Stimulated activated CD8-positive, alpha-beta memory T cell treated with anti-CD3 and anti-CD28 coated beads, Interleukin-7, amount 100 ng/mL, for 4 hours (primary cell): ENCODE data around the gene CENPX.

ENCODE experiments used
- DNase-seq, 2 donors: peaks; one replicate each; pipeline ENCODE4 v3.0.0-alpha.2; 2020; ENCODE audit warnings: low read depth in 2 of 2

The CENPX gene

GRCh38 chr17:82022310-82022980, at the start of gene CENPX:
TSS of gene CENPX (minus strand) at chr17:82022878. CDS start at chr17:82022861, 17 bp downstream.
- DNase-seq, result no peak

- no peak for DNase-seq
These were observed 47.9 kb upstream of the CENPX start for GRCh38 chr17:82070611-82071010.

GRCh38 chr17:82065638-82066303, 43.1 kb upstream of the CENPX start, which contains the start of gene DUS1L:
TSS of gene DUS1L (minus strand) at chr17:82065804. CDS start at chr17:82065059, 745 bp downstream.
- DNase-seq, result peak; percentile 19 to 63

GRCh38 chr17:82065193-82065637, 42.5 kb upstream of the CENPX start:
- DNase-seq, result peak in 1 of 2 donors; percentile 25

- DNase-seq, result no peak
These were observed 41.9 kb upstream of the CENPX start for GRCh38 chr17:82064433-82065192.

- DNase-seq, result no peak
These were observed 41.0 kb upstream of the CENPX start for GRCh38 chr17:82063424-82064415.

GRCh38 chr17:82062984-82063368, 40.3 kb upstream of the CENPX start:
- no peak for DNase-seq

- no peak for DNase-seq
These were observed 39.7 kb upstream of the CENPX start for GRCh38 chr17:82062076-82062983.

- DNase-seq, result no peak
These were observed 38.6 kb upstream of the CENPX start for GRCh38 chr17:82061047-82061925.

- no peak for DNase-seq
These were observed 37.9 kb upstream of the CENPX start for GRCh38 chr17:82060614-82061013.

GRCh38 chr17:82060001-82060380, 37.3 kb upstream of the CENPX start:
- no peak for DNase-seq

- DNase-seq, result no peak
These were observed 36.8 kb upstream of the CENPX start for GRCh38 chr17:82059272-82060000.

- DNase-seq, result no peak
These were observed 36.2 kb upstream of the CENPX start for GRCh38 chr17:82058855-82059249.

- no peak for DNase-seq
These were observed 35.7 kb upstream of the CENPX start for GRCh38 chr17:82058230-82058854.

GRCh38 chr17:82056729-82057621, 34.3 kb upstream of the CENPX start:
- DNase-seq, result no peak

- no peak for DNase-seq
These were observed 33.5 kb upstream of the CENPX start for GRCh38 chr17:82055965-82056728.
